ENCODE results near the gene USP4.

The USP4 gene, protein sequence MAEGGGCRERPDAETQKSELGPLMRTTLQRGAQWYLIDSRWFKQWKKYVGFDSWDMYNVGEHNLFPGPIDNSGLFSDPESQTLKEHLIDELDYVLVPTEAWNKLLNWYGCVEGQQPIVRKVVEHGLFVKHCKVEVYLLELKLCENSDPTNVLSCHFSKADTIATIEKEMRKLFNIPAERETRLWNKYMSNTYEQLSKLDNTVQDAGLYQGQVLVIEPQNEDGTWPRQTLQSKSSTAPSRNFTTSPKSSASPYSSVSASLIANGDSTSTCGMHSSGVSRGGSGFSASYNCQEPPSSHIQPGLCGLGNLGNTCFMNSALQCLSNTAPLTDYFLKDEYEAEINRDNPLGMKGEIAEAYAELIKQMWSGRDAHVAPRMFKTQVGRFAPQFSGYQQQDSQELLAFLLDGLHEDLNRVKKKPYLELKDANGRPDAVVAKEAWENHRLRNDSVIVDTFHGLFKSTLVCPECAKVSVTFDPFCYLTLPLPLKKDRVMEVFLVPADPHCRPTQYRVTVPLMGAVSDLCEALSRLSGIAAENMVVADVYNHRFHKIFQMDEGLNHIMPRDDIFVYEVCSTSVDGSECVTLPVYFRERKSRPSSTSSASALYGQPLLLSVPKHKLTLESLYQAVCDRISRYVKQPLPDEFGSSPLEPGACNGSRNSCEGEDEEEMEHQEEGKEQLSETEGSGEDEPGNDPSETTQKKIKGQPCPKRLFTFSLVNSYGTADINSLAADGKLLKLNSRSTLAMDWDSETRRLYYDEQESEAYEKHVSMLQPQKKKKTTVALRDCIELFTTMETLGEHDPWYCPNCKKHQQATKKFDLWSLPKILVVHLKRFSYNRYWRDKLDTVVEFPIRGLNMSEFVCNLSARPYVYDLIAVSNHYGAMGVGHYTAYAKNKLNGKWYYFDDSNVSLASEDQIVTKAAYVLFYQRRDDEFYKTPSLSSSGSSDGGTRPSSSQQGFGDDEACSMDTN

DNA sequence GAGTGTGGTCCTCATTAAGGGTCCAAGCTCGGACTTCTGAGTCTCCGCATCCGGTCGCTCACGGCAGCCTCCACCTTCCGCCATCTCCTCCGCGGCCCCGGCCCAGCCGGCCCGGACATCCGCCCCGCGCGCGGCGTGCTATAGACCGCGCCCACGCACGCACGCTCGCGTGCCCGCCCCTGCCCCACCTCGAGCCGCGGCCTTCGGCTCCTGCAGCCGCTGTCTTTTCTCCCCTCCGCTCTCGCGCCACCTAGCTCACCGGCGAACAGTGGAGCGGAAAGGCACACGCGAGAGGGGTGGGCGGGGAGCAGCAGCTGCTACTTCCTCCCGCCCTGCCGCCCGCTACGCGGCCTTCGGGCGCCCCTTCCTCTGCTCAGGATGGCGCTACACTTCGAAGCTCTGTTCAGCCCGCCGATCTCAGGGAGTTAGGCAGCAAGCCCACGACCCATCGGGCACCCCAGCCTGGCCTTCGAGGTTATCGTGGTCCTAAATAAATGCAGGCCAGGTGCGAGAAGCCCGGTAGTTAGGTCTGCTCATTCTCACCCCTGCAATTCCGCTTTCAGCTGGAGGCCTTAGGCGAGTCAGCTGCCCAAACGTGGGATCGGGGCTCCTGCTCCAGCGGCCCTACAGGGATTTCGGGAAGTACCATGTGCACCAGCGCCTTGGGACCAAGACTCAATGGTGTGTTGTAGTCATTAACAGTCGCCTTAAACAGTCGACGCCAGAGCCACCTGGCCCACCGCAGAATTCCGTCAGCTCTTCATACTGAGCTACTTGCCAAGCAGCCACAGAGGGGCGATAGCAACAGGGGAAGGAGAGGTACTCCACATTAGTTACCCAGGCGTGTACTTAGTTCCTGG lies at the start of gene USP4:
TSS of gene USP4 (minus strand) at position 113 of the 860 bp plus-strand sequence. CDS start at position 84, 29 bp downstream.
- no peaks in the 10 kb centered on the region for H3K27me3 ChIP-seq (ENCODE audit: control insufficient read depth, insufficient read depth, low read length)
- H3K36me3 ChIP-seq (ENCODE audit: control insufficient read depth, insufficient read depth, low read length) = no peaks in the 10 kb centered on the region
- peak within 1 kb of the TSS; percentile 97 for H3K27ac ChIP-seq (ENCODE audit: low read depth, low read length)
- peak within 1 kb of the TSS; percentile 90 for H3K4me3 ChIP-seq (ENCODE audit: low read length)
- peak within 1 kb of the TSS; percentile 78 for H3K9ac ChIP-seq (ENCODE audit: low read length)
- peaks cover 7% of the 10 kb centered on the region for H3K4me1 ChIP-seq (ENCODE audit: control insufficient read depth, insufficient read depth, low read length)

DNA sequence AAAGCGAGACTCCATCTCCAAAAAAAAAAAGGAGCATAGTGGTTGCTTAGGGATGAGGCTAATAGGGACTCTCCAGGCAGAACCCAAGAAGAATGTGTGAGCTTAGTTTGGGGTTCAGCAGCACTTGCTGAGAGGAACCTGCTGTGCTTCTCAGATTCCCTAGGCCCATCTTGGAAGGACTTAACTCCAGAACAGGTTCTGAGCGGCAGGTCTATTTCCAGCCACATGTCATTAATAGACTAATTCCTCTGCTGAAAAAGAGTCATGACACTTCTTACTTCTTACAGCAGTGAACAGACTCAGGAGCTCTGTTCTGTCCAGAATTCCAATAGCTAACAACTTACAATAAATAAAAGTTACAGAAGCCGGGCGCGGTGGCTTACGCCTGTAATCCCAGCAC lies 49.4 kb upstream of the USP4 start:
- Histone ChIP-seq H3K27ac (ENCODE audit: low read depth, low read length) (no peak overlapping the region), H3K4me1 (ENCODE audit: control insufficient read depth, insufficient read depth, low read length) (no peaks in the 10 kb centered on the region), H3K27me3 (ENCODE audit: control insufficient read depth, insufficient read depth, low read length) (no peaks in the 10 kb centered on the region), H3K9ac (ENCODE audit: low read length) (no peak overlapping the region), H3K4me3 (ENCODE audit: low read length) (no peak overlapping the region), H3K36me3 (ENCODE audit: control insufficient read depth, insufficient read depth, low read length) (no peaks in the 10 kb centered on the region)

DNA sequence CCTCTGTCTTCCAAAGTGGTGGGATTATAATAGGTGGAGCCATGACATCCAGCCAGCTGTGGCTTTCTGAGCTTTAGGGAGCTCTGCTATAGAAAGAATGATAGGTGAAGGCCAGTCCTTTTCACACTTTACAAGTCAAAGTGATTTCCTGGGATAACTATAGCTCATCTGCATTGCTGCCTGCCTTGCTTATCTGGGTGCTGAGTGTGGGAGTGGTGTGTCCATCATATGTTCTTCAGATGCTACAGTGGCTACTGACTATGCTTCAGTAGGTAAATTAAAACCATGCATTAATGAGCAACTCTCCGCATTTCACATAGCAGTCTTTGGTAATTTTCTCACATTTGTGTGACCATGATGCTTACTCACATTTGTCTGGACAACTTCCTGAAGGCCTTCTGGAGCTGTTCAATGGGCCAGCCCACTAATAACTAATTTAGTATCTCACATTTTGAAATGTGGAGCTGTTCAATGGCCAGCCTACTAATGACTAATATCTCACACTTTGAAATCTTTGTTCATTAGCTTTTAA lies 48.5 kb upstream of the USP4 start:
- Histone ChIP-seq H3K27ac (ENCODE audit: low read depth, low read length) (no peak overlapping the region), H3K4me1 (ENCODE audit: control insufficient read depth, insufficient read depth, low read length) (no peaks in the 10 kb centered on the region)

DNA sequence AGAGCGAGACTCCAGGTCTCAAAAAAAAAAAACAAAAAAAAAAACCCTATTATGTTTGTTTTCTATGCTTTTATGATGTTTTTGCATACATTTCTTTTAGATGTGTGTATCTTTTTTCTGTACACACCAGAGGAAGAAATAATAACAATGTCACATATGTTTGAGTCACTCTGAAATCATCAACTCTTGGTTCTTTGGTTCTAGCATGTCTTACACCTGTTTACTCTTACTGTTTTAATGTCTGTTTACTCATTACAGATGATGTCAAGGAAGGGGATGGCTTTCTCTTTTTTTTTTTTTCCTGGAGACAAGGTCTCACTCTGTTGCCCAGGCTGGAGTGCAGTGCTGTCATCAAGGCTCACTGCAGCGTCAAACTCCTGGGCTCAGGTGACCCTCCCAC lies 47.9 kb upstream of the USP4 start:
- no peaks in the 10 kb centered on the region for H3K4me1 ChIP-seq (ENCODE audit: control insufficient read depth, insufficient read depth, low read length)
- no peaks in the 10 kb centered on the region for H3K27me3 ChIP-seq (ENCODE audit: control insufficient read depth, insufficient read depth, low read length)
- H3K9ac ChIP-seq (ENCODE audit: low read length) = no peak overlapping the region
- no peak overlapping the region for H3K4me3 ChIP-seq (ENCODE audit: low read length)
- H3K27ac ChIP-seq (ENCODE audit: low read depth, low read length) = no peak overlapping the region
- no peaks in the 10 kb centered on the region for H3K36me3 ChIP-seq (ENCODE audit: control insufficient read depth, insufficient read depth, low read length)

More for the DNA sequence above, 48.5 kb upstream of the USP4 start:
- no peaks in the 10 kb centered on the region for H3K36me3 ChIP-seq (ENCODE audit: control insufficient read depth, insufficient read depth, low read length)
- H3K9ac ChIP-seq (ENCODE audit: low read length) = no peak overlapping the region
- no peak overlapping the region for H3K4me3 ChIP-seq (ENCODE audit: low read length)
- H3K27me3 ChIP-seq (ENCODE audit: control insufficient read depth, insufficient read depth, low read length) = no peaks in the 10 kb centered on the region

DNA sequence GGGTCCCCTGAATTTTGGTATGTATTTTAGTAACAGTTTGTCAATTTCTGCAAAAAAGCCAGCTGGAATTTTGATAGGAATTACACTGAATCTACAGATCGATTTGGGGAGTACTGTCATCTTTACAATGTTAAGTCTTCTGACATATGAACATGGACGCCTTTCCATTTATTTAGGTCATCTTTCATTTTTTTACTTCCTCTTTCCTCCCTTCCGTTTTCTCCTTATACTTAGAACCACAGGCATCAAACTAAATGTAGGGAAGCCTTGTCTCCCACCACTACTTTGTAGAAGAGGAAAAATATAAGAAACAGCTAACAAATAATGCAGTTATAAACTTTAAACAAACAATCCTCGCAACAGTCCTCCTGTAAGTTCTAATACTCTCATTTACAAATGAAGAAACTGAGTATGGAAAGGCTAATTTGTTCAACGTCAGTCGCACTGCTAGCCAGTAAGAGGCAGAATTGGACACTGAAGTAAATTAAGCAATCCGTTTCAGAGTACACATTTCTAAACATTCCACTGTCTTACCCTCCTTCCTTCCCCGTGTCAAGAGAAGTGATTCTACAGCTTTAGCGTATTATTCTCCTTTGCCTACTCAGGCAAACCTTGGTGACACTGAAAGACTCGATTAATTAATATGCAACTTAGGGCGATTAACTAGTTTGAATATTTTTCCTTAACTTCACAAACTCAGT lies 46.4 kb upstream of the USP4 start:
- Histone ChIP-seq H3K4me3 (ENCODE audit: low read length) (no peak overlapping the region), H3K36me3 (ENCODE audit: control insufficient read depth, insufficient read depth, low read length) (no peaks in the 10 kb centered on the region), H3K4me1 (ENCODE audit: control insufficient read depth, insufficient read depth, low read length) (no peaks in the 10 kb centered on the region)

DNA sequence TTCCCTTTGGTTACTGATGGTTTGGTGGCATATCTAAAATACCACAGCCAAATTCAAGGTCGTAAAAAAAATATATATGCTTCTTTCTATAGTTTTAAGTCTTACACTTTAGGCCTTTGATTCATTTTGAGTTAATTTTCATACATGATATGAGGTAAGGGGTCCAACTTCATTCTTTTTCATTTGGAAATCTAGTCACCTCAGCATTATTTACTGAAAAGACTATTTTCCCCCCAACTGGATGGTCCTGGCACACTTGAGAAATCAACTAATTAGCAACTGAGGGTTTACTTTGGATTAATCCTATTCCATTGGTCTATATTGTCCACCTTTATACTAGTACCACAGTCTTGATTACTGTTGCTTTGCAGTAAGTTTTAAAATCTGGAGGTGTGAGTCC lies 45.8 kb upstream of the USP4 start:
- Histone ChIP-seq H3K4me1 (ENCODE audit: control insufficient read depth, insufficient read depth, low read length) (no peaks in the 10 kb centered on the region), H3K9ac (ENCODE audit: low read length) (no peak overlapping the region), H3K4me3 (ENCODE audit: low read length) (no peak overlapping the region), H3K27me3 (ENCODE audit: control insufficient read depth, insufficient read depth, low read length) (no peaks in the 10 kb centered on the region), H3K27ac (ENCODE audit: low read depth, low read length) (no peak overlapping the region), H3K36me3 (ENCODE audit: control insufficient read depth, insufficient read depth, low read length) (no peaks in the 10 kb centered on the region)

More for the DNA sequence above, 46.4 kb upstream of the USP4 start:
- no peak overlapping the region for H3K27ac ChIP-seq (ENCODE audit: low read depth, low read length)
- no peaks in the 10 kb centered on the region for H3K27me3 ChIP-seq (ENCODE audit: control insufficient read depth, insufficient read depth, low read length)
- no peak overlapping the region for H3K9ac ChIP-seq (ENCODE audit: low read length)

- no peaks in the 10 kb centered on the region for H3K4me1 ChIP-seq (ENCODE audit: control insufficient read depth, insufficient read depth, low read length)
- no peak overlapping the region for H3K27ac ChIP-seq (ENCODE audit: low read depth, low read length)
- H3K36me3 ChIP-seq (ENCODE audit: control insufficient read depth, insufficient read depth, low read length) = no peaks in the 10 kb centered on the region
- H3K9ac ChIP-seq (ENCODE audit: low read length) = no peak overlapping the region
- H3K4me3 ChIP-seq (ENCODE audit: low read length) = no peak overlapping the region
- H3K27me3 ChIP-seq (ENCODE audit: control insufficient read depth, insufficient read depth, low read length) = no peaks in the 10 kb centered on the region
These were observed 43.5 kb upstream of the USP4 start for GRCh38 chr3:49383387-49383786.

- Histone ChIP-seq H3K27ac (ENCODE audit: low read depth, low read length) (no peak overlapping the region), H3K4me1 (ENCODE audit: control insufficient read depth, insufficient read depth, low read length) (no peaks in the 10 kb centered on the region), H3K4me3 (ENCODE audit: low read length) (no peak overlapping the region), H3K27me3 (ENCODE audit: control insufficient read depth, insufficient read depth, low read length) (no peaks in the 10 kb centered on the region), H3K36me3 (ENCODE audit: control insufficient read depth, insufficient read depth, low read length) (peaks cover 2% of the 10 kb centered on the region), H3K9ac (ENCODE audit: low read length) (no peak overlapping the region)
These were observed 38.5 kb upstream of the USP4 start for GRCh38 chr3:49378249-49378895.

- no peak overlapping the region for H3K4me3 ChIP-seq (ENCODE audit: low read length)
- no peak overlapping the region for H3K9ac ChIP-seq (ENCODE audit: low read length)
- H3K36me3 ChIP-seq (ENCODE audit: control insufficient read depth, insufficient read depth, low read length) = peaks cover 7% of the 10 kb centered on the region
- H3K27ac ChIP-seq (ENCODE audit: low read depth, low read length) = no peak overlapping the region
- no peaks in the 10 kb centered on the region for H3K4me1 ChIP-seq (ENCODE audit: control insufficient read depth, insufficient read depth, low read length)
- H3K27me3 ChIP-seq (ENCODE audit: control insufficient read depth, insufficient read depth, low read length) = no peaks in the 10 kb centered on the region
These were observed 37.6 kb upstream of the USP4 start for GRCh38 chr3:49377483-49377882.

GRCh38 chr3:49371946-49372345 lies 32.1 kb upstream of the USP4 start:
- no peaks in the 10 kb centered on the region for H3K4me1 ChIP-seq (ENCODE audit: control insufficient read depth, insufficient read depth, low read length)
- H3K36me3 ChIP-seq (ENCODE audit: control insufficient read depth, insufficient read depth, low read length) = peaks cover 27% of the 10 kb centered on the region
- H3K27ac ChIP-seq (ENCODE audit: low read depth, low read length) = no peak overlapping the region
- no peak overlapping the region for H3K9ac ChIP-seq (ENCODE audit: low read length)
- H3K4me3 ChIP-seq (ENCODE audit: low read length) = no peak overlapping the region
- no peaks in the 10 kb centered on the region for H3K27me3 ChIP-seq (ENCODE audit: control insufficient read depth, insufficient read depth, low read length)

All from rectal smooth muscle tissue (tissue), 1 donor.